ENCODE data around the gene BMPR1B. TPM values are rescaled to one million over a fixed set of nuclear protein-coding genes. Genes with fewer than 3 reads are reported as not detected.

The BMPR1B gene
- total and polyA plus RNA-seq, 2 of the 4 experiments (the other 2 are of a cell fraction) = 0.24 to 0.90 TPM

DNA sequence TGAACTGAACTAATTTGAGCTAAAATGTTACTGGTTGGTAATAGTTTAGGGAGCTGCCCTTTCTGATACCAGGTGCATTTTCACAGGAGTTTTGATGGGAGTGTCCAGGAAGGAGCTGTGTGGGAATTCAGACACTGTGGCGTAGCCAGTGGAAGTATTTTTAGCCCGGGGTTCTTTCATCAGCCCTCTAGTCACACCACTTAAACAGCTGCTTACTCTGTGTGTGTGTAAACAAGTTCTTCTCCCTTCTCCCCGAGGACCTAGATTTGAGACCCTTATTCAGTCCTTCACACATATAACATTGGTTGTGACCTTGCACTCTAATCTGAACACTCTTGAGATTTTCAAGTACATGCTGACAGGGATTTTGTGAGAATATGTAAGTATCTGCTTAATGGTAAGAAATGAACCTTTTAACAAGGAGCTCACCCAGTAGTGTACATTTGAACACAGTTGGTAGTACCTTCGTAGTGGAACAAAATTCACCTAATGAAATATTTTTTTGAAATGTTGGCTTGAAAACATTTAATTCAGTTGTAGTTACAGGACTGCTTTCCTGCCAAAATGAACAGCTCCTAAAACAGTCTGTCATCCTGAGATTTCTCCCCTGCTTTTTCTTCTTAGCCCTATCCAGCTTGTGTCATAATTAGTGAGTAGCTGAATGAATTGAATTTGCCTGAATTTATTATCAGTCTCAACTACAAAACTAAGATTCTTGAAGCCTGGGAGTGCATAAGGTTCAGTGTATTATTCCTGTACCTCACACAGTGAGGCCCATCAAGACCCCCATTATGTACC lies 61.8 kb downstream of the BMPR1B start:
- no peak overlapping the region for H2BK120ac ChIP-seq (ENCODE audit: low read depth, low read length)
- no peaks in the 10 kb centered on the region for H3K36me3 ChIP-seq (ENCODE audit: control insufficient read depth, insufficient read depth, low read length)
- no peak overlapping the region for H3K4ac ChIP-seq (ENCODE audit: low read depth, low read length)
- DNase-seq (no peak), ATAC-seq (ENCODE audit: low read depth) (no peak)
- in situ Hi-C loops (cut with MboI; ENCODE audit: low sequenced_read_pairs) (no loop called here), dilution Hi-C loops (cut with HindIII; ENCODE audit: low sequenced_read_pairs, unreplicated experiment) (no loop called here), intact Hi-C loops (cut with micrococcal nuclease) (loop anchor here (10.0 kb wide), 1 partner anchor 255 kb away; no protein-coding TSS in a partner anchor)
- no peak overlapping the region for H4K91ac ChIP-seq (ENCODE audit: insufficient read depth, low read depth, low read length)
- BruUV-seq (replicated peaks) = no TSS peak
- no peak overlapping the region for H3K4me3 ChIP-seq (ENCODE audit: insufficient read depth, low read depth, low read length)
- peaks cover 2% of the 10 kb centered on the region; the same call in 1 of the 2 replicates for H3K27me3 ChIP-seq (ENCODE audit: control insufficient read depth, insufficient read depth, low read length)
- no peaks in the 10 kb centered on the region for H3K9me1 ChIP-seq (ENCODE audit: insufficient read depth, low read length)
- H2BK15ac ChIP-seq (ENCODE audit: low read depth, low read length) = no peak overlapping the region
- WGBS, 2 experiments (ENCODE audit: extremely low coverage in 2 of 2, insufficient read length in 1 of 2) = no CpG with 5 or more reads among the region's 4 CpGs
- H2AK9ac ChIP-seq (replicated peaks; ENCODE audit: low read depth, low read length, poor library complexity) = no peak overlapping the region
- no peak overlapping the region for H2BK20ac ChIP-seq (ENCODE audit: low read depth, low read length)
- no peak overlapping the region for H2AK5ac ChIP-seq (ENCODE audit: low read depth, low read length)
- no peak overlapping the region for H2AFZ ChIP-seq (replicated peaks; ENCODE audit: low read length, poor library complexity)
- no peak overlapping the region for H3K14ac ChIP-seq (replicated peaks; ENCODE audit: low read depth, low read length)
- H4K8ac ChIP-seq (ENCODE audit: low read depth in 2 of 2, low read length in 2 of 2) = no peak overlapping the region
- H3K18ac ChIP-seq (ENCODE audit: low read depth, low read length) = no peak overlapping the region
- H4K5ac ChIP-seq (ENCODE audit: low read depth, low read length) = no peak overlapping the region
- H3K9me3 ChIP-seq (ENCODE audit: control insufficient read depth, insufficient read depth, low read length) = no peaks in the 10 kb centered on the region
- H3K4me2 ChIP-seq (ENCODE audit: low read depth, low read length) = no peak overlapping the region
- TF ChIP-seq, protein P1, sequence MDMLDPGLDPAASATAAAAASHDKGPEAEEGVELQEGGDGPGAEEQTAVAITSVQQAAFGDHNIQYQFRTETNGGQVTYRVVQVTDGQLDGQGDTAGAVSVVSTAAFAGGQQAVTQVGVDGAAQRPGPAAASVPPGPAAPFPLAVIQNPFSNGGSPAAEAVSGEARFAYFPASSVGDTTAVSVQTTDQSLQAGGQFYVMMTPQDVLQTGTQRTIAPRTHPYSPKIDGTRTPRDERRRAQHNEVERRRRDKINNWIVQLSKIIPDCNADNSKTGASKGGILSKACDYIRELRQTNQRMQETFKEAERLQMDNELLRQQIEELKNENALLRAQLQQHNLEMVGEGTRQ (IDR thresholded peaks at IDR 0.05; ENCODE audit: low read depth, low read length) = no peak
- no peak for TF ChIP-seq MXI1 (IDR thresholded peaks at IDR 0.05; ENCODE audit: borderline replicate concordance, low read depth, low read length)
- TF ChIP-seq, protein P2, sequence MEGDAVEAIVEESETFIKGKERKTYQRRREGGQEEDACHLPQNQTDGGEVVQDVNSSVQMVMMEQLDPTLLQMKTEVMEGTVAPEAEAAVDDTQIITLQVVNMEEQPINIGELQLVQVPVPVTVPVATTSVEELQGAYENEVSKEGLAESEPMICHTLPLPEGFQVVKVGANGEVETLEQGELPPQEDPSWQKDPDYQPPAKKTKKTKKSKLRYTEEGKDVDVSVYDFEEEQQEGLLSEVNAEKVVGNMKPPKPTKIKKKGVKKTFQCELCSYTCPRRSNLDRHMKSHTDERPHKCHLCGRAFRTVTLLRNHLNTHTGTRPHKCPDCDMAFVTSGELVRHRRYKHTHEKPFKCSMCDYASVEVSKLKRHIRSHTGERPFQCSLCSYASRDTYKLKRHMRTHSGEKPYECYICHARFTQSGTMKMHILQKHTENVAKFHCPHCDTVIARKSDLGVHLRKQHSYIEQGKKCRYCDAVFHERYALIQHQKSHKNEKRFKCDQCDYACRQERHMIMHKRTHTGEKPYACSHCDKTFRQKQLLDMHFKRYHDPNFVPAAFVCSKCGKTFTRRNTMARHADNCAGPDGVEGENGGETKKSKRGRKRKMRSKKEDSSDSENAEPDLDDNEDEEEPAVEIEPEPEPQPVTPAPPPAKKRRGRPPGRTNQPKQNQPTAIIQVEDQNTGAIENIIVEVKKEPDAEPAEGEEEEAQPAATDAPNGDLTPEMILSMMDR (conservative IDR thresholded peaks at IDR 0.05; ENCODE audit: low read depth, low read length) = no peak
- TF ChIP-seq CEBPB (IDR thresholded peaks at IDR 0.05; ENCODE audit: low read depth, low read length) = no peak
- no peak for TF ChIP-seq MAZ (IDR thresholded peaks at IDR 0.05; ENCODE audit: borderline replicate concordance, low read depth, low read length)
- no peak for TF ChIP-seq RFX5 (IDR thresholded peaks at IDR 0.05; ENCODE audit: low read depth, low read length)
- no peak for TF ChIP-seq CHD1 (IDR thresholded peaks at IDR 0.05; ENCODE audit: low read depth, low read length)
- no peak for TF ChIP-seq MAFK (IDR thresholded peaks at IDR 0.05; ENCODE audit: low read depth, low read length)
- TF ChIP-seq, protein P3, sequence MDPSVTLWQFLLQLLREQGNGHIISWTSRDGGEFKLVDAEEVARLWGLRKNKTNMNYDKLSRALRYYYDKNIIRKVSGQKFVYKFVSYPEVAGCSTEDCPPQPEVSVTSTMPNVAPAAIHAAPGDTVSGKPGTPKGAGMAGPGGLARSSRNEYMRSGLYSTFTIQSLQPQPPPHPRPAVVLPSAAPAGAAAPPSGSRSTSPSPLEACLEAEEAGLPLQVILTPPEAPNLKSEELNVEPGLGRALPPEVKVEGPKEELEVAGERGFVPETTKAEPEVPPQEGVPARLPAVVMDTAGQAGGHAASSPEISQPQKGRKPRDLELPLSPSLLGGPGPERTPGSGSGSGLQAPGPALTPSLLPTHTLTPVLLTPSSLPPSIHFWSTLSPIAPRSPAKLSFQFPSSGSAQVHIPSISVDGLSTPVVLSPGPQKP (IDR thresholded peaks at IDR 0.05; ENCODE audit: borderline replicate concordance, low read depth, low read length) = no peak
- no peak for TF ChIP-seq RAD21 (IDR thresholded peaks at IDR 0.05; ENCODE audit: low read length)
- no peak for TF ChIP-seq BHLHE40 (IDR thresholded peaks at IDR 0.05; ENCODE audit: low read depth, low read length)
- no peak for TF ChIP-seq SMC3 (IDR thresholded peaks at IDR 0.05; ENCODE audit: low read depth, low read length)
- TF ChIP-seq POLR2A (IDR thresholded peaks at IDR 0.05; ENCODE audit: low read depth, low read length) = no peak
- no peak for TF ChIP-seq NFE2L2 (IDR thresholded peaks at IDR 0.05; ENCODE audit: low read depth, low read length)
- TF ChIP-seq FOS (IDR thresholded peaks at IDR 0.05; ENCODE audit: low read depth, low read length) = no peak
- TF ChIP-seq RCOR1 (IDR thresholded peaks at IDR 0.05; ENCODE audit: insufficient replicate concordance, low read length) = no peak
- H3K4me1 ChIP-seq (ENCODE audit: control insufficient read depth, insufficient read depth, low read length) = no peaks in the 10 kb centered on the region
- H3K56ac ChIP-seq (ENCODE audit: extremely low read depth, insufficient read depth, low read length) = no peak overlapping the region; the same call in 1 of the 2 replicates
- no peak overlapping the region for H3K23ac ChIP-seq (ENCODE audit: low read depth, low read length)
- no peak overlapping the region for H3K27ac ChIP-seq (ENCODE audit: insufficient read depth, low read length)
- ChIA-PET CTCF (no interaction called here), POLR2A (ENCODE audit: unreplicated experiment) (no interaction called here)
- H3K79me1 ChIP-seq (ENCODE audit: low read depth in 1 of 2, low read length in 2 of 2) = no peaks in the 10 kb centered on the region
- no peak overlapping the region for H3K9ac ChIP-seq (ENCODE audit: low read depth, low read length)
- H4K20me1 ChIP-seq (ENCODE audit: insufficient read depth, low read length) = no peaks in the 10 kb centered on the region
- no peak overlapping the region for H2BK5ac ChIP-seq (ENCODE audit: low read depth, low read length, poor library complexity, severe bottlenecking)

Measured in IMR-90 (cell line).